LNCaP clone FGC (cell line): ENCODE results near the gene ATP1A2.
A peak's percentile ranks its signal among the peaks of the same experiment; 100 is the strongest.

Source experiments
- DNase-seq: peaks from one replicate; pipeline ENCODE4 v3.0.0-alpha.2; 2011; ENCODE audit warnings: low read depth
- H3K4me3 ChIP-seq: 2 replicates; pipeline ENCODE4 v1.5.1; 2011; ENCODE audit warnings: mild to moderate bottlenecking, low read depth, low read length, control low read depth
- TF ChIP-seq, protein P1 (sequence below): IDR thresholded peaks from 2 replicates; pipeline ENCODE4 v1.5.1; 2012; ENCODE audit warnings: mild to moderate bottlenecking; ENCODE audit not compliant: control insufficient read depth, insufficient read depth; ENCODE audit errors: extremely low read depth

ATP1A2 gene

DNA sequence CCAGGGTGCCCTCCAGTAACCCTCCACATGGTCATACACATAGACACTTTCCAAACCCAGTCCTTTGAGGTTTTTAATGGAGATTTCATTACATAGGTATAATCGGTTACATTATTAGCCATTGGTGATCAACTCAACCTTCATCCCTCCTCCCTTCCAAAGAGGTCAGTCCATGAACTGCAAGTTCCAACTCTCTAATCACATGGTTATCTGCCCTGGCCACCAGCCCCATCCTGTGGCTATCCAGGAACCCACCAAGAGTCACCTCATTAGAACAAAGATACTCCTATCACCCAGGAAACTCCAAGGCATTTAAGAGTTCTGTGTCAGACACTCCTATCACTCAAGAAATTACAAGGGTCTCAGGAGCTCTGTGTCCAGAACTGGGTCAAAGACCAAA, 48.1 kb downstream of the ATP1A2 start:
- no peak overlapping the region for H3K4me3 ChIP-seq
- no peak for DNase-seq
- TF ChIP-seq, protein P1, sequence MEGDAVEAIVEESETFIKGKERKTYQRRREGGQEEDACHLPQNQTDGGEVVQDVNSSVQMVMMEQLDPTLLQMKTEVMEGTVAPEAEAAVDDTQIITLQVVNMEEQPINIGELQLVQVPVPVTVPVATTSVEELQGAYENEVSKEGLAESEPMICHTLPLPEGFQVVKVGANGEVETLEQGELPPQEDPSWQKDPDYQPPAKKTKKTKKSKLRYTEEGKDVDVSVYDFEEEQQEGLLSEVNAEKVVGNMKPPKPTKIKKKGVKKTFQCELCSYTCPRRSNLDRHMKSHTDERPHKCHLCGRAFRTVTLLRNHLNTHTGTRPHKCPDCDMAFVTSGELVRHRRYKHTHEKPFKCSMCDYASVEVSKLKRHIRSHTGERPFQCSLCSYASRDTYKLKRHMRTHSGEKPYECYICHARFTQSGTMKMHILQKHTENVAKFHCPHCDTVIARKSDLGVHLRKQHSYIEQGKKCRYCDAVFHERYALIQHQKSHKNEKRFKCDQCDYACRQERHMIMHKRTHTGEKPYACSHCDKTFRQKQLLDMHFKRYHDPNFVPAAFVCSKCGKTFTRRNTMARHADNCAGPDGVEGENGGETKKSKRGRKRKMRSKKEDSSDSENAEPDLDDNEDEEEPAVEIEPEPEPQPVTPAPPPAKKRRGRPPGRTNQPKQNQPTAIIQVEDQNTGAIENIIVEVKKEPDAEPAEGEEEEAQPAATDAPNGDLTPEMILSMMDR: 0 out of 2 replicates have a peak, but pooled peaks have one; percentile 2

DNA sequence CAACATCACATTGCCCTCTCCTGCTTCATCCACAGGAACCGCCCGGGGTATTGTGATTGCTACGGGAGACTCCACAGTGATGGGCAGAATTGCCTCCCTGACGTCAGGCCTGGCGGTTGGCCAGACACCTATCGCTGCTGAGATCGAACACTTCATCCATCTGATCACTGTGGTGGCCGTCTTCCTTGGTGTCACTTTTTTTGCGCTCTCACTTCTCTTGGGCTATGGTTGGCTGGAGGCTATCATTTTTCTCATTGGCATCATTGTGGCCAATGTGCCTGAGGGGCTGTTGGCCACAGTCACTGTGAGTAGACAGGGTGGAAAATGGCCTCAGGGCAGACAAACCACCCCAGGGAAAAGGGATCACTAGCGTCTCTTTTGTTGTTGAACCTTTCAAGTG, 48.6 kb downstream of the ATP1A2 start:
- no peak for DNase-seq
- no peak overlapping the region for H3K4me3 ChIP-seq
- TF ChIP-seq, protein P1: no peak

DNA sequence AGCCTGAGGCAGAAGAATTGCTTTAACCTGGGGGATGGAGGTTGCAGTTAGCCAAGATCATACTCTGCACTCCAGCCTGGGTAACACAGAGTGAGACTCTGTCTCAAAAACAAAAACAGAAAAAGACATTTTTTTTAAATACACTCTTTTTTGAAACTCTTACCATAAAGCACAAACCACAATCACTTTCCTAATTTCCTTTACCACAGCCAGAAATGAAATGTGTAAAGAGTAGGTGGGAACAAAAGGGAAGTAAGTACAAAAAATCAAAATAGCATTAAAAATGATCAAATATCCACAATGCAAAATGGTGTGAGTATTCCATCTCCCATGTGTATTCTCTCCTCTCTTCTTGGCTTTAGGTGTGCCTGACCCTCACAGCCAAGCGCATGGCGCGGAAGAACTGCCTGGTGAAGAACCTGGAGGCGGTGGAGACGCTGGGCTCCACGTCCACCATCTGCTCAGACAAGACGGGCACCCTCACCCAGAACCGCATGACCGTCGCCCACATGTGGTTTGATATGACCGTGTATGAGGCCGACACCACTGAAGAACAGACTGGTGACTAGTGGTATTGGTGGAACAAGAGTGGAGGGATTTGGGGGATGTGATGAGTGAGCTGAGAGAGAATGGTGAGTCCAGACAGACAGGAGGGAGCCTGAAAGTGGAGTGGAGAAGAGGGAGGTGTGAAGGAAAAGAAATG, 50.8 kb downstream of the ATP1A2 start:
- DNase-seq: no peak
- TF ChIP-seq, protein P1: no peak
- no peak overlapping the region for H3K4me3 ChIP-seq

DNA sequence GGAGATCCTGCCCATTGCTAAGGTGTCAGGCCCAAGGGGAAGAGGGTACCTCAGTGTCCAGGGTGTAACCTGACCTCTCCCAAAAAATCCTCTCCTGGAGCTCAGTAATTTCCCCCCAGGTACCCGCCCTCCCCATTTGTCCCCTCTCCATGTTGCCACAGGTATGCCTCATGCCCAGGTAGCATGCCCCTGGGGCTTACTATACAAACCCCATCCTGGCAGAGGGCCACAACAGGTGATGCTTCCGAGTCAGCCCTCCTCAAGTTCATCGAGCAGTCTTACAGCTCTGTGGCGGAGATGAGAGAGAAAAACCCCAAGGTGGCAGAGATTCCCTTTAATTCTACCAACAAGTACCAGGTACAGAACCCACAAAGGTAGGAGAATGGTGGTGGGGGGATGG, 51.5 kb downstream of the ATP1A2 start:
- TF ChIP-seq, protein P1: no peak
- no peak for DNase-seq

DNA sequence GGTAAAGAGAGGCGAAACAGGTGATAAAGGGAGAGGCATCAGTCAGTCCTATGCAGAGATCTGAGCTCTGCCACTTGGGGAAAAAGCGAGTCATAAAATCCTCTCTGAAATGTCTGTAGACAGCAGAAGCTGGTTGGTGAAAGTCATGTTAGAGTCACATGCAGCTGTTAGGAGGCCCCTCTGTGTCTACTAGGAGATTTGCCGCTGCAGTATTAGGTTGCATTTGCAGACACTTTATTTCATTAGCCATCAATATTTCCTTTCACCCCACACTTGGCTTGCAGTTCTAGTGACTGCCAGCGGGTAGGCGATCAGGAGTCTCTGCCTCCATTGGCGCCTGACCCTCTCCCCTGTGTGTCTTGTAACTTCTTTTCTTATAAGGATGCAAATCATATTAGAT, 52.0 kb downstream of the ATP1A2 start:
- TF ChIP-seq, protein P1: no peak
- H3K4me3 ChIP-seq: no peak overlapping the region
- DNase-seq: no peak

More for the DNA sequence above, 51.5 kb downstream of the ATP1A2 start:
- H3K4me3 ChIP-seq: no peak overlapping the region

DNA sequence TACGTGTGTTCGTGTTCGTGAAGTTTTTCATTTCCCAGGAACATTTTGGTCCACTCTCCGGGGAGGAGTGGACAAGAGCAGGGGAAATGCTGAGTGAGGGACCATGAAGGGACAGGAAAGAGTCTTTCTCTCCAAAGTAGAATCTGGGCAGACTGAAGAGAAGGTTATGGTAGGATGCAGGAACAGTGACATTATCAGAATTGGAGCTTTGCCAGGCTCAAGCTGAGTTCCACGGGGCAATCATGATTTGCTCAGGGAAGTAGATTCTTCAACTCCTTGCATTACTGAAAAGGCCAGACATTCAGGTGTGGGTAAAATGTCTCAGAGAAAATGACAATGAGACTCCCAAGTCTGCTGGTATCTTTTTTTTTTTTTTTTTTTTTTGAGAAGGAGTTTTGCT, 52.5 kb downstream of the ATP1A2 start:
- DNase-seq: no peak
- TF ChIP-seq, protein P1: no peak

More for the DNA sequence above, 52.5 kb downstream of the ATP1A2 start:
- H3K4me3 ChIP-seq: no peak overlapping the region
